Right renal cortex interstitium (tissue), 3 donors: Measurements from ENCODE around the gene GTF2A1. TPM values are rescaled to one million over a fixed set of nuclear protein-coding genes. Genes with fewer than 3 reads are reported as not detected.
"Not testable (repeated sequence)": the region's sequence is repeated elsewhere in the genome, so short reads cannot be mapped to it uniquely, and the experiment has no call there.

ENCODE experiments used
- DNase-seq, 3 donors: peaks; one replicate each; pipeline ENCODE4 v3.0.0-alpha.2; 2013; ENCODE audit warnings: low read depth in 3 of 3, low spot score in 2 of 3
- polyA plus RNA-seq, 3 donors: library from polyadenylated mRNA; unstranded; fragments of 120-200 nt; gene quantifications; one replicate each; pipeline ENCODE4 v1.2.1, GENCODE V29; 2013; ENCODE audit not compliant: insufficient read length in 3 of 3

Gene GTF2A1
- polyA plus RNA-seq, 3 donors: 40.3 to 44.9 (median 41.4) TPM

DNA sequence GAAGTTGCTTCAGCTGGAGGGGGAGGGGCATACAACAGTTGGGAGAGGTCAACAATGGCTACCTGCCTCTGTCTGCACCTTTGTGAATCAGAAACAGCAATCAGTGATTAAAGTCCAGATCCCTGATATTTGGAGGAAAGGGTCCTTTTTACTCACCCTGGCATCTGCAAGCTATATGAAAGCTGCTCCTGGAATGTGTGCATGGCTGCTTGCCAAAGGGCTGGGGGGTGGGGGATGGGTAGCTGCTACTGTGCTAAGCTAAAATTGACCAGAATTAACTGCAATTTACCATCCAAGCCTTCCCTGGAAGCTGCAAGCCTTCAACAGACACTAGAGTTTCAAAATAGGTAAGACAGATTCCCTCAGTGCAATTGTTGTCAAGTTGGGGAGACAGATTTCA is 13.5 kb upstream of the GTF2A1 start:
- DNase-seq: no peak

GRCh38 chr14:81233615-81234014 is 12.9 kb upstream of the GTF2A1 start:
- no peak for DNase-seq

DNA sequence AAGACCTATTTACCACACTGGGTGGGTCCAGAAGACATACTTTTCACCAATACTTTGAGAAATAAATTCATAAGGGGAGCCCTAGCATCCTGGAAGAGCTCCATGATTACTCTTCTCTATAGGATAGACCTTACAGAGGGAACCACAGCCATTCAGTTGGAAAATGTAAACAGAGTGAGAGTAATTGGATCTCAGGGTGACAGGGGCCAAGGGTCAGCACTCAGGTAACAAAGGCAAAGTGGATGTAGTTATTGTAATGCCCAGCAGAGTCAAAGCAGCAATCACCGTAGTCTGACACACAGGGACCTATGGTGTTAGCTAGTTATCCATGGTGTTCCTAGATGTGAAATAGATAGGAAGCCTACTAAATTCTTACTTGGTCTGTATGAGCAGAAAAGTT is 10.8 kb upstream of the GTF2A1 start:
- DNase-seq: no peak

DNA sequence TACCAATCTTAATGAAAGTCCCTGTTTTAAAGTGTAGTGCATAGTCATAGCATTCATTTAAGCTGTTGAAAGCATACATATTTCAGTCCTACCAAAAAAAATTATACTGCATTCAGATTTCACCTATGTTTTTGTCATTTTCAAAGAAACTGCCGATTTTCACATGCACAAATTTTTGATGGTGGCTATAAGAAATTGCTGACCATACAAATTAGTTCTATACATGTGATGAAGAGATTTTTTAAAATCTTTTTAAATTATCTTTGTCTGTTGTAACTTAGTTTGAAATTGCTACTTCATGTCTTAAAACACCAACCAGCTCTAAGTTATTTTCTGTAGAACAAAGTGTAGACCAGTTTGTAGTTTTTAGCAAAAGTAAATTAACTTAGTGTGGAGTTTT is 3.5 kb upstream of the GTF2A1 start:
- no peak for DNase-seq

GRCh38 chr14:81223788-81224187 is 3.0 kb upstream of the GTF2A1 start:
- DNase-seq: not testable (repeated sequence)

GRCh38 chr14:81222691-81223090 is 1.9 kb upstream of the GTF2A1 start:
- DNase-seq: no peak

GRCh38 chr14:81222126-81222525 is 1.4 kb upstream of the GTF2A1 start:
- DNase-seq: no peak

DNA sequence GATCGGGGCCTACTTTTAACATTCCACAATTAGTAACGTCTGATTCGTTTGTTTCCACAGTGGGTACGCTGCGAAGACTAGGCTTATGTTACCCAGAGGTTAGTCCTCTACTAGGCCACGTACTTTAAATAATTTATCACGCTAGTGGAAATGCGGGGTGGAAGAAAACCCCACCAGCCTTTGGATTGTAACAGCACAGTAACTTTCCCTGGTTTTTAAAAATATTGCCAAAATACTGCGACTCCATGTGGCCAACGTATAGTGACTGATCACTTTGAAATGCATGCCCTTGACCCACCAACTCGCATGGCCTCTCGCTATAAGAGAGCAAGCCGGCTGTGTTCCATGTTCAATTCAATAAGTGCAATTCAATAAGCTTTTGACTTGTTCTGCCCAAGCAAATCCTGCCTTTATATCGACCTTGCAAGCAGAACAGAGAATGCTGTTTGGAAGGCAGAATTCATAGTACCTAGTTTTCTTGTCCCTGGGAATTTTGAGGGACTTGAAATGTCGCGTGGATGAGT is 882 bp upstream of the GTF2A1 start:
- DNase-seq: no peak

- no peak for DNase-seq
Measured at GRCh38 chr14:81220580-81220829, 254 bp downstream of the GTF2A1 start.

DNA sequence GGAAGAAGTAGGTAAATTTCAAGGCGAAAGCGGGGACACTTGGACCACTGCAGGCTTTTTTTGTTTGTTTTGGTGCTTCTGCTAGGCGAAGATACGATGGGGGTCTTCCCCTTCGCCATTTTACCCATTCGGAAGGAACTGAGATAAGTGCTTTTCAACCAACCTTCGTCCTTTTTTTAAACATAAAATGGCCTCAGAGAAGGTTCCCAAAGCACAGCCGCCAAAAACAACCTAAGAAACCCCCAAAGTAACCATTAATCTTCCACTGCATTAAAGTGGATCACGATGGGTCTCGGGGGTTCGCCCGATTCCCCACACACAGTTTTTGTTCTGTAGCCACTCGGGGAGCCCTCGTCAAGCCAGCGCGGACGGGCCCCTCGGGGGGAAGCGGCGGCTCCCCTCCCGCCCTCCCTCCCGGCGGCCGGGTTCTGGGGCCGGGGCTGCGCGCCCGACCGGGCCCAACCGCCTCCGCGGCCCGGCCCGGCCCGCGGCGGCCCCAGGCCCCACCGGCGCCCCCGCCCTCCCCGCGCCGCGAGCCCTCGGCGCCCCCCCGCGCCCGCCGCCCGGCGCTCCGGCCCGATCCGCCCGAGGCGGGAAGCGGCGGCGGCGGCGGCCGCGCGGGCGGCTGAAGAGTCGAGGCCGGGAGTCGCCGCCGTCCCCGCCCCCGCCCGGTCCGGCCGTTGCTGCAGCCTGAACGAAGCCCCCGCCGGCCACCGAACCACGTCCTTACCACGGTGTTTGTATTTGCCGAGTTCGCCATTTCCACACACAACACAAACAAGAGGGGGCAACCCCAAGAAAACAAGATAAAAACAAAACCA is 790 bp downstream of the GTF2A1 start:
- DNase-seq: no peak

DNA sequence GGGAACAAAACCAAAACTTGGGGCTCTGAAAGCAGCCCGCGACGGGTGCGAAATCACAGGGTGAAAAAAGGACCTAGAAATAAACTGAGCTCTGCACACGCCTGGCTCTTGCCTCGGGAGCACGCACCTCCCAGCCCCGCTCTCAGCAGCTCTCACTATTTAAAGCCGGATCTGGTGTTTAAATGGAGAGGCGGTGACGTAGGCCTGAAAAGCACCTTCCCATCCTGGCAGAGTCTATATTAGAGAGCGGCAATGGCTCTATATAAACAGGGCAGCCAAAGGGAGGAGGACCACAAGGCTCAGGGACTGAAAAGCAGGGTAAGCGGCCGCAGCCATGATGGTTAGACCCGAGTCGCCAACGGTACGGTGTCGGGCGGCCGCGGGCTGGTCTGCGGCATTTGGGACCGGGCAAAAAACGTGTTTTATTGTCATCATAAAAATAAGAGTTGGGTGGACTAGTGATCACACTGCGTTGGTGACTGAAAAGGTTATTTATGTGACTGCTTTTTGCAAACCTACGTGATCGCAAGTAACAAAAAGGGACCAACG is 1.5 kb downstream of the GTF2A1 start:
- DNase-seq: peak; percentile 90 to 92 (median 90)

GRCh38 chr14:81211844-81212243 is 8.9 kb downstream of the GTF2A1 start:
- no peak for DNase-seq

- no peak for DNase-seq
Measured at GRCh38 chr14:81209167-81209836, 11.5 kb downstream of the GTF2A1 start.

GRCh38 chr14:81208489-81208888 is 12.3 kb downstream of the GTF2A1 start:
- no peak for DNase-seq

- DNase-seq: no peak
Measured at GRCh38 chr14:81206115-81206514, 14.6 kb downstream of the GTF2A1 start.

DNA sequence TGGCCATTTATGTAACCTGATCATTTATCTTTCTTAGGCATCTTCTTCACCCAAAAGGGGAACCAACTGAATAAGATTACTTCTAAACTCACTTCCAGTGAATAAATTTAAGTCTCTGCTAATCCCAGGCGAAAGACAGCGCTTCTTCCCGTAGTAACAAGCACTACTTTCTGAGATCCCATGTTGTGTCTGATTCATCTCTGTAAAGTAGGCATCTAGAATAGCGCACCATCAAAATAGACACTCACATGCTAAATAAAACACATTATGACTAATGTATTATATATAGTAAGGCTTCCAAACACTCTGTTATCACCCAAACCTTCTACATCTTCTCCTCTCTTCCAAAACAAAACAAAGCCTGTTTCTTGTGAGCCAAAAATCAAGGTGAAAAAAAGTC is 15.1 kb downstream of the GTF2A1 start:
- DNase-seq: no peak

- no peak for DNase-seq
Measured at GRCh38 chr14:81200054-81200453, 20.7 kb downstream of the GTF2A1 start.

DNA sequence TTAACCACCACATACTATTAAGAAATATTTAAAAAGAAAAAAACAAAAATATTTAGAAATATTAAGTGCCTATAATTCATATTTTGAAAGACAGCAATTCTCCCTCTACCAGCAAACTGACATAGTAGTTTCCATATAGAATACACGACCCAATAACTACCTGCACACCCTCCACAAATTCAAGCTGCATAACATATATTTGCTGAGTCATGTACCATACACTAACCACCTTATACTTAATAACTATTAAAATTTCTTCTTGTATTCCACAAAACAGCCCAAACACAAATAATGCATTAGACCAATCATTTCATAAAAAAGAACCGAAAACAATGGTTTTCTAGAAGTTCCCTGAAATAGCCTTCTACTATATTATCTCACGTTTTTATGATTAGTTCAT is 21.7 kb downstream of the GTF2A1 start:
- DNase-seq: no peak

GRCh38 chr14:81198651-81199050 is 22.1 kb downstream of the GTF2A1 start:
- DNase-seq: no peak

- DNase-seq: no peak
Measured at GRCh38 chr14:81193924-81194633, 26.7 kb downstream of the GTF2A1 start.

DNA sequence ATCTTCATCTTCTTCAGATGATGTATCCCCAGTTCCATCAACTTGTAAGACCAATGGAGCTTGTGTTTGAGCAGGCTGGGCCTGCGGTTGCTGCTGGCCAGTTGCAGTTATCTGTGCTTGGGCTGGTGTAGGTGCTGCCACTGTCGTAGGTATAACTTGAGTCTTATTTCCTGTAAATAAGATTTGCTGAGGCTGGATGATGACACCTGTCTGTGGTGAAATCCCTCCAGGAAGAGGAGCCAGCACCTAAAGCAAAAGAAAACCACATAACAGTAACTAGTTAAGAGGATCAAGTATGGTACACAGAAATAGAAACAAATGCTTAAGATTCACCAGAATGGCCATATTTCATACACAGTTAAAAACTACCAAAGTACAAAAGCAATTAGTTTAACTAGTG is 28.2 kb downstream of the GTF2A1 start:
- DNase-seq: no peak
